Natural killer cell treated with Interleukin-12 subunit alpha and Interleukin-12 subunit beta and Interleukin-15 and Interleukin-18, amount 100 ng/mL, for 72 hours (primary cell): ENCODE data around the gene DENND6A. TPM values are rescaled to one million over a fixed set of nuclear protein-coding genes. Genes with fewer than 3 reads are reported as not detected.
A peak's percentile ranks its signal among the peaks of the same experiment; 100 is the strongest.
"Not testable (repeated sequence)": the region's sequence is repeated elsewhere in the genome, so short reads cannot be mapped to it uniquely, and the experiment has no call there.

ENCODE experiments used
- ATAC-seq, 2 donors: fragments of 150-1000 bp; cut with Tn5 transposase in 1 of 2; sonication (Bioruptor Pico), chemical (Tn5 transposase) in 1 of 2; 2 replicates each; pipeline ENCODE4 v1.10.0; 2021
- DNase-seq: peaks from one replicate; pipeline ENCODE4 v3.0.0; 2022; ENCODE audit warnings: low spot score
- H3K27ac Mint-ChIP-seq, 2 donors: 1 replicate in 1 of 2; 2 replicates in 1 of 2; pipeline ENCODE4 v1.8.0; 2022; ENCODE audit warnings: mixed read lengths in 2 of 2, mild to moderate bottlenecking in 1 of 2, moderate library complexity in 1 of 2
- H3K27me3 Mint-ChIP-seq, 2 donors: 1 replicate in 1 of 2; 2 replicates in 1 of 2; pipeline ENCODE4 v1.8.0; 2022; ENCODE audit warnings: mixed read lengths in 2 of 2
- H3K36me3 Mint-ChIP-seq: one replicate; pipeline ENCODE4 v1.8.0; 2022; ENCODE audit warnings: mixed read lengths
- H3K4me1 Mint-ChIP-seq, 2 donors: 1 replicate in 1 of 2; 2 replicates in 1 of 2; pipeline ENCODE4 v1.8.0; 2022; ENCODE audit warnings: low read depth in 2 of 2, mixed read lengths in 2 of 2, mild to moderate bottlenecking in 1 of 2
- H3K4me3 Mint-ChIP-seq: one replicate; pipeline ENCODE4 v1.8.0; 2022; ENCODE audit warnings: mixed read lengths
- H3K9me3 Mint-ChIP-seq: 2 replicates; pipeline ENCODE4 v1.8.0; 2022; ENCODE audit warnings: mixed read lengths
- total RNA-seq, 2 donors: library from RNA; stranded (reverse); gene quantifications; one replicate each; pipeline ENCODE4 v1.2.3, GENCODE V29; 2022

Gene DENND6A
- total RNA-seq, 2 donors from 2014 or later: 19.2 to 28.6 TPM

- peaks cover 5 to 17% of the 10 kb centered on the region in 2 donors for H3K4me1 Mint-ChIP-seq
- peak overlapping the region in 1 of 2 donors; percentile 0 for H3K27ac Mint-ChIP-seq
- peaks cover 3% of the 10 kb centered on the region for H3K9me3 Mint-ChIP-seq
- H3K36me3 Mint-ChIP-seq: peaks cover 28% of the 10 kb centered on the region
- no peaks in the 10 kb centered on the region for H3K27me3 Mint-ChIP-seq
- no peak overlapping the region for H3K4me3 Mint-ChIP-seq
- DNase-seq (no peak), ATAC-seq (no peak)
Measured at GRCh38 chr3:57647292-57647940, 45.5 kb downstream of the DENND6A start.

DNA sequence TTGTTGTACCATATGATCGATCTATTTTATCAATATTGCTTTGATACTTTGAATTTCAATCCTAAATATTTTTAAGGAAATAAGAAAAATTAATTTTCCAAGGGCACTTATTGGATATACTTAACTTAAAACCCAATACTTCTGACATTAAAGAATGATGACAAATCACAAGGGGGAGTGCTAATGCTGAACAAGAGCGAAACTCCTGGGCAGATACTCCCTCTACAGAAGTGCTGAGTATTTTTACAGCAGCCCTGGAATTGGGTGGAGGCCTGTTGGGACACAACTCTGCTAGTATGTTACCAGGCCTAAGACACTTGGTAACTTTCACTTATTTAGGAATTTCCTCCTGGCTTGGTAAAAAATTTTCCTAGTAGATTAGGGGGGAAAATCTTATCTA, 46.2 kb downstream of the DENND6A start:
- Mint-ChIP-seq H3K27me3 (no peaks in the 10 kb centered on the region), H3K36me3 (peaks cover 33% of the 10 kb centered on the region), H3K27ac (peak overlapping the region in 1 of 2 donors; percentile 0), H3K4me3 (no peak overlapping the region), H3K4me1 (peaks cover 5 to 19% of the 10 kb centered on the region in 2 donors), H3K9me3 (peaks cover 3% of the 10 kb centered on the region)
- ATAC-seq: no peak
- DNase-seq: no peak

DNA sequence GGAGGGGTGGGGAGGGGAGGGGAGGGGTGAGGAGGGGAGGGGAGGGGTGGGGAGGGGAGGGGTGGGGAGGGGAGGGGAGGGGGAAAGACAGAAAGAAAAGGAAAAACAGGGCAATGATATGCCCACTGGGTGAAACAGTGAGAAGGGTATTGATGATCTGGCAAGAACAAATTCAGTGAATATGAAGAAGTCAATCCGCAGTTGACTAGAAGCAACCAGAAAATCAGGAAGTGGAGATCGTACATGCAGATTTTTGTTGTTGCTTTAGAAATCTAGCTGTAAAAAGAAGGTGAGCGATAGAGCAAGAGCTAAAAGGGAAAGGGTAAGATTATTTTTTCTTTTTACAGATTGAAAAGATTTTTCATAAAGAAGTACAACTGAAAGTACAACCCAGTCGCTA, 48.1 kb downstream of the DENND6A start:
- no peak overlapping the region for H3K4me3 Mint-ChIP-seq
- no peaks in the 10 kb centered on the region for H3K27me3 Mint-ChIP-seq
- peaks cover 3% of the 10 kb centered on the region for H3K9me3 Mint-ChIP-seq
- no peak overlapping the region for H3K27ac Mint-ChIP-seq
- DNase-seq: no peak
- H3K36me3 Mint-ChIP-seq: peaks cover 37% of the 10 kb centered on the region
- ATAC-seq: no peak
- H3K4me1 Mint-ChIP-seq: peaks cover 0 to 19% of the 10 kb centered on the region in 2 donors

GRCh38 chr3:57637391-57637790, 55.5 kb downstream of the DENND6A start:
- H3K27me3 Mint-ChIP-seq: no peaks in the 10 kb centered on the region
- no peaks in the 10 kb centered on the region for H3K9me3 Mint-ChIP-seq
- H3K4me1 Mint-ChIP-seq: peaks cover 0 to 6% of the 10 kb centered on the region in 2 donors
- DNase-seq (no peak), ATAC-seq (no peak)
- H3K4me3 Mint-ChIP-seq: no peak overlapping the region
- peak overlapping the region in 1 of 2 donors; percentile 76 for H3K27ac Mint-ChIP-seq
- H3K36me3 Mint-ChIP-seq: peaks cover 15% of the 10 kb centered on the region

GRCh38 chr3:57634259-57634658, 58.6 kb downstream of the DENND6A start:
- H3K4me1 Mint-ChIP-seq, H3K27me3 Mint-ChIP-seq, H3K27ac Mint-ChIP-seq, H3K4me3 Mint-ChIP-seq, H3K36me3 Mint-ChIP-seq, H3K9me3 Mint-ChIP-seq, DNase-seq, ATAC-seq: not testable (repeated sequence)

DNA sequence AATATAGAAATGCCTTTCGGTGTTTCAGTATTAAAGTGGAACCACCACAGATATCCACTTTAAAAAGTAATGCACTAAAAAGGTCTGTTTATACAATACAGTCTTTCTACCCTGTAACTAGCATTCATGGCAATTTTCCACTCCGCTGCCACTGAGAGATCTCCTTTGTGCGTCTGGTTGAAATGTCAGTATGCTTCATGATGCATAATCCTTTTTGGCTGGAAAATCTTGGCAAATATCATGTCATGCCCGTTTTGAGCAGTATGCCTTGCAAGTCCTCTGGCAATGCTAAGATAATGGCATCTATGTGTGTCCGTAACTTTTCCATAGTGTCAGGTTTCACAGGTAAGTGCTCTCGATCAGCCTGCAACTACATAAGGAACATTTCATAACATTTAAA, 64.9 kb downstream of the DENND6A start:
- Mint-ChIP-seq H3K9me3 (no peaks in the 10 kb centered on the region), H3K27ac (no peak overlapping the region), H3K36me3 (no peaks in the 10 kb centered on the region), H3K27me3 (no peaks in the 10 kb centered on the region), H3K4me3 (no peak overlapping the region), H3K4me1 (no peaks in the 10 kb centered on the region)
- ATAC-seq (no peak), DNase-seq (no peak)

DNA sequence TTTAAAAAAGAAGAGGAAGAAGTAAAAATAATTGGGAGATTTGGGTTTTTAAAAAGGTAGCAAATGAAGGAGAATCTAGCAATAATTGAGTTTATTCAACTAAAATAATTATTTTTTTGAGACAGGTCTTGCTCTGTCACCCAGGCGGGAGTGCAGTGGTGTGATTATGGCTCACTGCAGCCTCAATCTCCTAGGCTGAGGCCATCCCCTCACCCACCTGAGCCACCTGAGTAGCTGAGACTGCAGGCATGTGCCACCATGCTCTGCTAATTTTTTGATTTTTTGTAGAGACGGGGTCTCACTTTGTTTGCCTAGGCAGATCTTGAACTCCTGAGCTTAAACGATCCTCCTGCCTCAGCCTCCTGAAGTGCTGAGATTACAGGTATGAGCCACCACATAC, 68.1 kb downstream of the DENND6A start:
- DNase-seq (no peak), ATAC-seq (no peak)
- peaks cover 0 to 5% of the 10 kb centered on the region in 2 donors for H3K4me1 Mint-ChIP-seq
- H3K27ac Mint-ChIP-seq: no peak overlapping the region
- no peak overlapping the region for H3K4me3 Mint-ChIP-seq
- no peaks in the 10 kb centered on the region for H3K9me3 Mint-ChIP-seq
- H3K36me3 Mint-ChIP-seq: no peaks in the 10 kb centered on the region
- H3K27me3 Mint-ChIP-seq: no peaks in the 10 kb centered on the region

DNA sequence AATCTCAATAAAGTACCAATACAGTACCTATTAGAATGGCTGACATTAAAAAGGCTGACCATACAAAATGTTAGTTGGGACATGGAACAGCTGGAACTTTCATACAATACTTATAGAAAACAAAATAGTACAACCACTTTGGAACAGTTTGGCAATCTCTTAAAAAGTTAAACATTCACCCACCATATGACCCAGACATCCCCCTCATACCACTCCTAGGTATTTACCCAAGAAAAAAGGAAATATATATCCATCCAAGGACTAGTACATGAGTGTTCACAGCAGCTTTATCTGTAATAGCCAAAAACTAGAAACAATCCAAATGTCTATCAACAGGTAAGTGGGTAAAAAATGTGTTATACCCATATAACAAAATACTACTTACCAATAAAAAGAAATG, 70.5 kb downstream of the DENND6A start:
- H3K36me3 Mint-ChIP-seq: no peaks in the 10 kb centered on the region
- H3K4me3 Mint-ChIP-seq: no peak overlapping the region
- H3K27me3 Mint-ChIP-seq: no peaks in the 10 kb centered on the region
- H3K27ac Mint-ChIP-seq: peak overlapping the region in 1 of 2 donors; percentile 19
- H3K4me1 Mint-ChIP-seq: peaks cover 0 to 5% of the 10 kb centered on the region in 2 donors
- no peak for DNase-seq
- ATAC-seq: no peak
- H3K9me3 Mint-ChIP-seq: no peaks in the 10 kb centered on the region

DNA sequence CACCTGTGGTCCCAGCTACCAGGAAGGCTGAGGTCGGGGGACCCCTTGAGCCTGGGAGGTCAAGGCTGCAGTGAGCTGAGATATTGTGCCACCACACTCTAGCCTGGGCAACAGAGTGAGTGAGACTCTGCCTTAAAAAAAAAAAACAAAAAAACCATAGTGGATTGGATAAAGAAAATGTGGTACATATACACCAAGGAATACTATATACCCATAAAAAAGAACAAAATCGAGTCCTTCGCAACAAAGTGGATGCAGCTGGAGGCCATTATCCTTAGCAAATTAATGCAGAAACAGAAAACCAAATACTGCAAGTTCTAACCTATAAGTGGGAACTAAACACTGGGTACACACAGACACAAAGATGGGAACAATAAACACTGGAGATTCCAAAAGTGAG, 75.1 kb downstream of the DENND6A start:
- Mint-ChIP-seq H3K36me3 (no peaks in the 10 kb centered on the region), H3K27me3 (no peaks in the 10 kb centered on the region), H3K9me3 (no peaks in the 10 kb centered on the region), H3K4me1 (peaks cover 0 to 7% of the 10 kb centered on the region in 2 donors), H3K27ac (peak overlapping the region in 1 of 2 donors; percentile 32), H3K4me3 (no peak overlapping the region)
- ATAC-seq (no peak), DNase-seq (no peak)

- H3K4me1 Mint-ChIP-seq: peaks cover 0 to 6% of the 10 kb centered on the region in 2 donors
- H3K9me3 Mint-ChIP-seq: no peaks in the 10 kb centered on the region
- no peaks in the 10 kb centered on the region for H3K27me3 Mint-ChIP-seq
- H3K27ac Mint-ChIP-seq: peak overlapping the region in 1 of 2 donors; percentile 46
- ATAC-seq (no peak), DNase-seq (no peak)
- H3K36me3 Mint-ChIP-seq: peaks cover 3% of the 10 kb centered on the region
- H3K4me3 Mint-ChIP-seq: no peak overlapping the region
Measured at GRCh38 chr3:57616233-57616632, 76.6 kb downstream of the DENND6A start.

DNA sequence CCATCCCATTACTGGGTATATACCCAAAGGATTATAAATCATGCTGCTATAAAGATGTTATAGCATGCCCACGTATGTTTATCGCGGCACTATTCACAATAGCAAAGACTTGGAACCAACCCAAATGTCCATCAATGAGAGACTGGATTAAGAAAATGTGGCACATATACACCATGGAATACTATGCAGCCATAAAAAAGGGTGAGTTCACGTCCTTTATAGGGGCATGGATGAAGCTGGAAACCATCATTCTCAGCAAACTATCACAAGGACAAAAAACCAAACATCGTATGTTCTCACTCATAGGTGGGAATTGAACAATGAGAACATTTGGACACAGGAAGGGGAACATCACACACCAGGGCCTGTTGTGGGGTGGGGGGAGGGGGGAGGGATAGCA, 81.0 kb downstream of the DENND6A start:
- H3K36me3 Mint-ChIP-seq: peaks cover 31% of the 10 kb centered on the region
- H3K4me3 Mint-ChIP-seq, ATAC-seq, H3K27ac Mint-ChIP-seq, H3K27me3 Mint-ChIP-seq, H3K9me3 Mint-ChIP-seq, H3K4me1 Mint-ChIP-seq, DNase-seq: not testable (repeated sequence)

- Mint-ChIP-seq H3K4me1 (no peaks in the 10 kb centered on the region), H3K27me3 (no peaks in the 10 kb centered on the region), H3K4me3 (no peak overlapping the region), H3K27ac (no peak overlapping the region), H3K36me3 (peaks cover 40% of the 10 kb centered on the region), H3K9me3 (peaks cover 6% of the 10 kb centered on the region)
- DNase-seq (no peak), ATAC-seq (no peak)
Measured at GRCh38 chr3:57605683-57606082, 87.2 kb downstream of the DENND6A start.

DNA sequence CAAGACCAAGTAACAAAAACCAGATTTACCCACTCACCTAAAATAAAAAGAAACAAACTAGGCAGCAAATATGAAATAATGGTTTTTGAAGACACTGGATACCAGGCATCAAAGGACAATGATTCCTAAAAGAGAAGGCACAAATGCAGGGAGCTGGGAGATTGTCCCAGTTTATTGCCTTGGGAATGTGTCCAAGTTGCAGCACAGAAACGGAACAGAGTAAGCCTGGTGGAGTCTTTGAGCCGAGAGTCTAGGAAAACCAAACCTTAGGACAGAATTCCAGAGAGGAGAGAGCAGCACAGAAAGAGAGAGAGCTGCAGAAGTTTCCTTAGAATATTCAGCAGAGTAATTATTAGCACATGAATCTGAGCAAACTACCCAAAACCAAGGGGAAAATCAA, 87.9 kb downstream of the DENND6A start:
- Mint-ChIP-seq H3K27me3 (no peaks in the 10 kb centered on the region), H3K27ac (no peak overlapping the region), H3K4me1 (no peaks in the 10 kb centered on the region), H3K4me3 (no peak overlapping the region), H3K36me3 (peaks cover 33% of the 10 kb centered on the region), H3K9me3 (peaks cover 6% of the 10 kb centered on the region)
- DNase-seq: no peak
- no peak for ATAC-seq

GRCh38 chr3:57600195-57600594, 92.7 kb downstream of the DENND6A start:
- H3K27me3 Mint-ChIP-seq: no peaks in the 10 kb centered on the region
- no peak for ATAC-seq
- H3K4me1 Mint-ChIP-seq: peaks cover 13 to 20% of the 10 kb centered on the region in 2 donors
- peaks cover 9% of the 10 kb centered on the region for H3K36me3 Mint-ChIP-seq
- no peak overlapping the region for H3K4me3 Mint-ChIP-seq
- peak overlapping the region in 1 of 2 donors; percentile 98 for H3K27ac Mint-ChIP-seq
- H3K9me3 Mint-ChIP-seq: no peaks in the 10 kb centered on the region
- DNase-seq: no peak
